Coronary artery (tissue), 2 donors: ENCODE measurements around the gene PLA2G4A.

Source experiments
- DNase-seq: peaks from one replicate; pipeline ENCODE4 v3.0.0-alpha.2; 2017; ENCODE audit warnings: low spot score
- H3K27ac ChIP-seq, 2 donors: fragments of 200-600 bp; sonication (generic); one replicate each; pipeline ENCODE4 v1.5.1; 2016 to 2019
- H3K4me3 ChIP-seq: fragments of 200-600 bp; sonication (generic); 2 replicates; pipeline ENCODE4 v1.5.1; 2016; ENCODE audit warnings: mild to moderate bottlenecking, moderate library complexity
- TF ChIP-seq, protein P1 (sequence below): fragments of 200-600 bp; sonication (generic); IDR thresholded peaks from one replicate; pipeline ENCODE4 v1.5.1; 2019; ENCODE audit warnings: antibody characterized with exemption

PLA2G4A gene

DNA sequence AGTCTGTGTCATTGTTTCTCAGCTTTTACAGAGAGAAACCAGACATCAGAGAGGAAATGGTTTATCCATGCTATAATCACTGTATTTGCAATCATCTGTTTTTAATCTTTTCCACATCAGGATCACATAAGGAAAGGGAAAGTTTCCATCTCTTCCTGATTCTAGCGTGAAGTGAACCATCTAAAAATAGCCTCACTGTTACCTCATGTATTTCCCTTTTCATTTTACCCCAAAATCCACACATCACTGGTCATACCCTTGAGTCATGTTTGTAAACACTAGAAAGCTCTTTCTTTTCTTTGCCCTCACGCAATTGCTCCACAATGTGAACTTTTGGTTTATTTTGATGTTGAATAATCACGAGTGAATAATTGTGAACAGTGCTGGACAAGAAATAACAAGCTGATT lies 146.0 kb downstream of the PLA2G4A start:
- TF ChIP-seq, protein P1, sequence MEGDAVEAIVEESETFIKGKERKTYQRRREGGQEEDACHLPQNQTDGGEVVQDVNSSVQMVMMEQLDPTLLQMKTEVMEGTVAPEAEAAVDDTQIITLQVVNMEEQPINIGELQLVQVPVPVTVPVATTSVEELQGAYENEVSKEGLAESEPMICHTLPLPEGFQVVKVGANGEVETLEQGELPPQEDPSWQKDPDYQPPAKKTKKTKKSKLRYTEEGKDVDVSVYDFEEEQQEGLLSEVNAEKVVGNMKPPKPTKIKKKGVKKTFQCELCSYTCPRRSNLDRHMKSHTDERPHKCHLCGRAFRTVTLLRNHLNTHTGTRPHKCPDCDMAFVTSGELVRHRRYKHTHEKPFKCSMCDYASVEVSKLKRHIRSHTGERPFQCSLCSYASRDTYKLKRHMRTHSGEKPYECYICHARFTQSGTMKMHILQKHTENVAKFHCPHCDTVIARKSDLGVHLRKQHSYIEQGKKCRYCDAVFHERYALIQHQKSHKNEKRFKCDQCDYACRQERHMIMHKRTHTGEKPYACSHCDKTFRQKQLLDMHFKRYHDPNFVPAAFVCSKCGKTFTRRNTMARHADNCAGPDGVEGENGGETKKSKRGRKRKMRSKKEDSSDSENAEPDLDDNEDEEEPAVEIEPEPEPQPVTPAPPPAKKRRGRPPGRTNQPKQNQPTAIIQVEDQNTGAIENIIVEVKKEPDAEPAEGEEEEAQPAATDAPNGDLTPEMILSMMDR: no peak
- no peak overlapping the region for H3K27ac ChIP-seq
- no peak overlapping the region for H3K4me3 ChIP-seq
- DNase-seq: no peak

DNA sequence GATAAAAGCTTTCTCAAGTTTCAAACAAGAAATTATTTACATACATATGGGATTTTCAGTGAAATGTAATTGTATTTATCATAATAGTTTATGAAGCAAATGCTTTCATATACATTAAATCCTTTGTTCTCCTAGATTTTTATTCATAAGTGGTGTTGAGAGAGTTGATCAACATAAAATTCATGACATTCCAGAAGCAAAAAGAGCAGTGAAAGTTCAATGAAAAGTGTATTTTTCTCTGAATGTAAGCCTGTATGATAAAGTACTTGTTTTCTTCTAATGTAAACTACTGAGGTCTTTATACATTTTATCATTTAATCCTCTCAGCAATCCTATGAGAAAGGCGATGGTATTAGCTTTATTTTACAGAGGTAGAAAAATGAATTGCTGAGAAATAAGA lies 146.5 kb downstream of the PLA2G4A start:
- TF ChIP-seq, protein P1: no peak
- H3K27ac ChIP-seq: no peak overlapping the region
- no peak overlapping the region for H3K4me3 ChIP-seq
- no peak for DNase-seq

DNA sequence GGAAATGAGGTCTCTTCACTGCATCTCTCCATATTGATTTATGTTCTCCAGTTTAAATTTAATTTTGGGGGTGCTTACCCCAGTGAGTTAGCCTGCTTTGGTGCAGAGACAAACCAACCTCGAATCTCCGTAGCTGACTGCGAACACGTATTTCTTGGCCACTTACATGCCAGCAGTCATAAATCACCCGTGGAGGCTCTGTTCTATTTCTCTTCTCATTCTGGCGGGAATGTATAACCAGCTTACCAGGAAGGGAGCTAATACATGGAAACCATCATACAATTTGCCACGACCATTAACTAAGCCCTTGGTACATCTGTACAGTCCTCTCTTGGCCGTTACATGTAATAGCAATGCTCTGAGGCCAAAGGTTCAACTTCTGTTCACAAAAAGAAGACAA lies 148.0 kb downstream of the PLA2G4A start:
- TF ChIP-seq, protein P1: no peak
- Histone ChIP-seq H3K4me3 (no peak overlapping the region), H3K27ac (no peak overlapping the region)
- no peak for DNase-seq

DNA sequence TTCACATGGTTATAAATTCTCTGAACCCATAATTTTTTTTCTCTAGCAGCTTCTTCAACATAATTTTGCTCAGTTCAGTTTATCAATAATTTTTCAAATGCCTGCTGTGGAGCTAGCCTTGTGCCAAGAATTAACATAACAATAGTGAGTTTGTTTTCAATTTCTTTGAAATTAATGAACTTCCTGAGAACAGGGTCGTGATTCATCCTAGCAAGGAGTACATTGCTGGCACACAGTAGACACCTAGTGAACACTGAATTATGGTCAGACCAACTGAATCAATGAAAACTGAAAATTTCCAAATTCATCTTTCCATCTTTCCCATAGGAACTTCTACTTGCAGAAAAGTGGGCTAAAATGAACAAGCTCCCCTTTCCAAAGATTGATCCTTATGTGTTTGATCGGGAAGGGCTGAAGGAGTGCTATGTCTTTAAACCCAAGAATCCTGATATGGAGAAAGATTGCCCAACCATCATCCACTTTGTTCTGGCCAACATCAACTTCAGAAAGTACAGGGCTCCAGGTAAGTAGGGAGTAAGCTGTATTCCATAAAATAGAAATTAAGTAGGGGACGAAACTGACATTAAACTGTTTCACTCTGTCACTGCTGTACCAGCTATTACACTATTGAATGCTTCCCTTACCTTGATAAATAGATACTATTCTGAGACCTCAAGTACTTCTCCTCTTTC lies 148.7 kb downstream of the PLA2G4A start:
- no peak overlapping the region for H3K27ac ChIP-seq
- DNase-seq: no peak
- TF ChIP-seq, protein P1: no peak
- H3K4me3 ChIP-seq: no peak overlapping the region

- Histone ChIP-seq H3K4me3 (no peak overlapping the region), H3K27ac (no peak overlapping the region)
- TF ChIP-seq, protein P1: no peak
- DNase-seq: no peak
Observed at GRCh38 chr1:186978596-186979556, 150.1 kb downstream of the PLA2G4A start.

DNA sequence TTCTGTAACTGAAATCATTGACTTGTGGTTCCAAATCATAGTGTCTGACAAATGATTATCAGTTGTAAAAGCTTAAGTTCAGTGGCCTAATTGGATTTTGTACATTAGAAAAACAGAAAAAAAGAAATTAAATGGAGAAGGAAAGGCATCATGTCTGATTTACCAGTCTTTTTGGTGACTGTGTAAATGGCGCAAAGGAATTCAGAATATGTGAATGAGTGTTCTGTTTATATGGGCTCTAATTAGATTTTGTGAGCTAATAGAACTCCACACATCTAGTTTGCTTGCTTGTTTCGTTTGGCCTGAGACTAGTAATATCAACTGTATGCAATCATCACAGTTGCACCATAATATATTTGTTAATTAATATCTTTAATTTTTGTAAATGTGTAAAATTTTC lies 151.7 kb downstream of the PLA2G4A start:
- no peak overlapping the region for H3K4me3 ChIP-seq
- no peak overlapping the region for H3K27ac ChIP-seq
- TF ChIP-seq, protein P1: no peak
- DNase-seq: no peak
